NCI-H2227 (cell line): ENCODE measurements around the gene CALHM5.

Source experiments
- DNase-seq: peaks from one replicate; lab custom pipeline; 2025; ENCODE audit not compliant: unreplicated experiment; lab: John Stamatoyannopoulos, UW

The CALHM5 gene

DNA sequence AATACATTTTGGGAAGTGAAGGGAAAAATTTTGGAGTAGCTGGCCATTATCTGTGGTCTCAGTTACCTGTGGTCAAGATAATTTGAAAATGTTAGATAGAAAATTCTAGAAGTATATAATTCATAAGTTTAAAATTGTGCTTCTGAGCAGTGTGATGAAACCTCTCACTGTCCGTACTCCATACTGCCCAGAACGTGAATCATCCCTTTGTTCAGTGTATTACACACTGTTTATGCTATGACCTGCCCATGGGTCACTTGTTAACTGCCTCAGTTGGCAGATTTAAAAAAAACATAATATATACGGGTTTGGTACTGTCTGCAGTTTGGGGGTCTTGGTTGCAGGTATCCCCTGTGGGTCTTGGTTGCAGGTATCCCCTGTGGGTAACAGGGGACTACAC is 4.1 kb upstream of the CALHM5 start:
- DNase-seq = no peak

DNA sequence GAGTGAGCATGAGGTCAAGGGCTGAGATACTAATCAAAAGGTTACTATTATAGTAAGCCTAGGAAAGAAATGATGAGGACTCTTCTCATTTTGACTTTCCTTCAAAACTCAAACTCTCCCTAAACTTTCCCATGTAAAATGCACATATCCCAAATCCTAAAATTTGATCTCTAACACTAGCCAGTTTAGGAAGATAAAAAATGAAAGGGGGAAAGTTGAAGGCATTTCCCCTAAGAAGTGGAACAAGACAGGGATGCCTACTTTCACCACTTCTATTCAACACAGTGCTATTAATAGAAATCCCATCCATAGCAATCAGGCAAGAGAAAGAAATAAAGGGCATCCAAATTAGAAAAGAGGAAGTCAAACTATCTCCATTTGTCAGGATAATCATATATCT is 2.9 kb upstream of the CALHM5 start:
- DNase-seq = no peak

DNA sequence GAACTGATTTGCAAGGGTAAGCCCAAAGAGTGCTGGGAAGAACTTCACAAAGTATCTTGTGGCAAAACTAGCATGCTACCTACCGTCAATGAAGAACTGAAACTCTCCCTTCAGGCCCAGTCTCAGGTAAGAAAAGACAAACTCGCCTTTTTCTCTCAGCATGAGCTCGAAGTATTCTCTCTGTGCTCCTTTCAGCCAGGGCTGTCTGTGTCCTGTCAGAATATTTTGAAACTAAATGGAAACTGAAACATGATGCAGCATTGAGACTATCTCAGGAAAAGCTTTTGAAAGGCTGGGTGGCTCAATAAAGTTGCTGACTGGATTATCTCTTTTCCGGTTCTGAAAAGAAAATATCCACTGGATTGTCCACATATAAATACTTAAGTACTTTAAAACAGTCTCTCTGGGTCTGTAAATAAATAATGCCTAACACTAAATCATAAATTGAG is 696 bp downstream of the CALHM5 start:
- DNase-seq = no peak

DNA sequence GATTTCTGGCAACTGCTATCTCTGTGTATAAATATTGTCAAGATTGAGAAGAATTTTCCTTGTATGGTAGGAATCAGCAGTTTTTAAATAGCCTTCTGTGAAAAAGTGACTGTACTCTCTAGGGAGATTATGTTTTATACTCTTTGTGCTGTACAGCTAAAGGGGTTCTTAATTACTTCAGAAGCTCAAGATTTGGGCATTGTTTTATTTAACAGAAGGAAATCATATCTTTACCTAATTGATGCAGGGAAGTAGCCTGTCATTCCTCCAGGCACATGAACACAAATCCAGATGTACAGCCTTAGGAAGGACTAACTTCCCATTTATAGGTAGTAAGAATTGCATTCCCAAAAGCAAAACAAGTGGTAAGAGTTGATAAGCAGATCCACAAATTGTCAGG is 1.3 kb downstream of the CALHM5 start:
- DNase-seq = no peak

DNA sequence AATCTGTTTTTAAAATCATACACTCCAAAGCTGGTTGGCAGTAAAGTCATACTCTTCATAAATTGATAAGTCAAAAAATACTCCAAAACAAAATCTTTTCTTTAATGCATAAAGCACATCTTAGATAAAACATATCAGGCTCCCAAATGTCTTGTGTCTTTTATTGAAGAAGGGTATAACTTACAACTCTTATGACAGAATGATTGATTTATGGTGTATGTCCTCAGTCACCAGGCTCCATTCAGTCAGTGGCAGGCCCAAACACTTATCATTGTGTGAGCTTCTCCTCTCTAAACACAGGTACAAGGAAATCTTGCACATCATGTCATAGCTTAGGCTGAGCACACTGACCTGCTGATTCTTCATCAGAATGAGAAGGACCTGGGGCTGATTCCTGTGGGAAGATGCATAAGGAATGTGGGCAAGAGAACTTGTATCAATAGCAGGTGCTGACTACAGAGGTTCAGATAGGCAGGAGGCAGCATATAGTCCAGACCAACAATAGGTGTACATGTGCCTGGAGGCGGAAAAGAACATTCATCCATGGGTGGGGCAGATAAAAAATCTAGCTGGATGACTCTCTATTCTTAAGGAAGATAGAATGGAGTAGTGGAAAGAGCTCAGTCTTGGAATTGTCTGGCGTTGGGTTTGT is 1.9 kb downstream of the CALHM5 start:
- DNase-seq = no peak

DNA sequence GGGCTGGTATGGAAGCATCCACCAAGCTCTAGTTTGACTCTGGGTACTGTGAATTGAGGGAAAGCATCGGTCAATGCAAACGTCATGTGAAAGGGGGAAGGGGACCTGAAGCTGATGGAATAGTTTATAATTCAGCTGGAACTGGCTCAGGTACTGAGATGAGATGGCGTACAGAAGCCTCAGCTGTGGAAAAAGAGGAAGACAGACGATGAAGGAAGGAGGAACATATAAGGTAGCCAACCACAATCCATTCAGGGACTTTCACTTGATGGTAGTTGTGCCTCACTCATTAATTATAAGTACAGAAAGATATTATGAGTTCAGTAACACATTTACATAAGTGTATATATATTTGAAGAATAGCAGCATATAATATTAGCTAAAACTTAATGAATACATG is 2.7 kb downstream of the CALHM5 start:
- no peak for DNase-seq

DNA sequence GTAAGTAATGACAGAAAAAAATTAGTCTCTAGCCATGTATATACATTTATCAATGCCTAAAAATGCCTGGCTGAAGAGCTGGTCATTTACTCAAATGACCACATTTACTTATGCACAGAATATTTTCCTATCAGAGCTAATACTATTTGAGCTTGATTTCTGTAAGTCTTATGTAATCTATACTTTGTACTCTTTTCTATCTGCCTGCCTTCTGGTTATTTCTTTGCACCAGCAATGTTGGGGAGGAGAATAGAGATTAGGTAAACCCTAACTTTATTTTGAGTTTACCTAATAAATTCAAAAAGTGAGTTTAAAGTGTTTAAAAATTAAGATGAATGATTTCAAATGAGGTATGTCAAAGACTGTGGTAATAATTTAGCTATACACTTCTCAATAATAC is 3.7 kb downstream of the CALHM5 start:
- no peak for DNase-seq

DNA sequence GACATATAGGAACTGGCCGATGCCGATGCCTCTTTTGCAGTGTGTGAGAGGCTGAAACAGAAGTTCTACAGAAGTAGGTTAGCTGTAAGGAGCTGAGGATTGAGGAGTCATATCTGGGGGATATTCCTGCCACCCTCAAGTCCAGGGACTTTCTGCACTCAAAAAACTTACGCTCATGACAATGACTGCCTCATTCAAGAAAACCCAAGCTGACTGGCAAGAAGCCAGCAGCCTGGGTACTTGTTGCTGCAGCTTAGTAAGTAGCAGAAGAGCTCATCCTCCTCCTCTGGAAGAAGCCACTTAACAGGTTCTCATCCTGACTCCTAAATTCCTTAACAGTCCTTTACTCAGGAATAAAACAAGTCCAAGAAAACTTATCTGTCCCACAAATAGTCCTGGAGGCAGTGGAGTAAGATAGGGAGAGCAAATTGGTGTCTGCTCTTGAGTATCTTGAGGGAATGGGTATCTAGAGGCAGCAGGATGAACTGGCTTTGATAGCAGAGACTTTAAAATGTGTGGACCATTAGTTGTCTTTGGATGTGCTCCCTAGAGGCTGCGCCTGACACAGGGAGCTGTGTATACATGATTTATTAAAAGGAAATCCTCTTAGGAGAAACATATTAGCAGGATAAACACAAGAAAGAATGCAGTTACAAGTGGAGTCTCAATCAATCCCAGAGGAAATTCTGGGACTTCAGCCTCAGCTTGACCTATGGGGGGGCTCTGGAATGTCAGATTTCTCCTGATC is 7.4 kb downstream of the CALHM5 start:
- DNase-seq = no peak

DNA sequence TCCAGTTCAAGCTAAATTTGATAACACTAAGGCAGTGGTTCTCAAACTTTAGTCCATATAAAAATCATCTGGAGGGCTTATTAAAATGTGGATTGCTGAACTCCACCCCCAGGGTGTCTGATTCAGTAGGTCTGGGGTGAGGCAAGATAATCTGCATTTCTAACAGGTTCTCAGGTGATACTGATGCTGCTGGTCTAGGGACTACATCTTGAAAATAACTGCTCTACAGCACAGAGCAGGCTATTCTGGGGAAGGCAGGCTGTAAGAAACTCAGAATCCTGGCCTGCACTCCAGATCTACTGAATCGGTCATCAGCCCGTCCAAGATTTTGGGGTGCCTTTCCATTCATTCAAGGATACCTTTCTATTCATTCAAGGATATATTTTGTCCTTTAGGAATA is 11.5 kb downstream of the CALHM5 start:
- no peak for DNase-seq

DNA sequence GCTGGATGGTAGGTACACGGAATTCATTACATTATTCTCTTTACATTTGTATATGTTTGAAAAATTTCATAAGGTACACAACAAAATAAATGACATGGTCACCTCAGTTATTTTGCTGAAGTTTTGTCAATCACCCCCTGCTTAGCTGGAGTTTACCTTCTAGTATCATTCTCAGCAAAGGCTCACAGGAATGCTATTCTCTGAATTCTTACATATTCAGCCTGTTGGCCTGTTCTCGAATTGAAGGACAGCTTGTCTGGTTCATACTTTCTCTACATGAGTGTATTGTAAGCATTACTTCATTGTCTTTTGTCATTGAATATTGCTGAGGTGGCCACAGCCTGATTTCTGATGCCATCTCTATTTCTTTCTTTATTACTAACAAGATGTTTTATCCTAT is 12.8 kb downstream of the CALHM5 start:
- DNase-seq = no peak

DNA sequence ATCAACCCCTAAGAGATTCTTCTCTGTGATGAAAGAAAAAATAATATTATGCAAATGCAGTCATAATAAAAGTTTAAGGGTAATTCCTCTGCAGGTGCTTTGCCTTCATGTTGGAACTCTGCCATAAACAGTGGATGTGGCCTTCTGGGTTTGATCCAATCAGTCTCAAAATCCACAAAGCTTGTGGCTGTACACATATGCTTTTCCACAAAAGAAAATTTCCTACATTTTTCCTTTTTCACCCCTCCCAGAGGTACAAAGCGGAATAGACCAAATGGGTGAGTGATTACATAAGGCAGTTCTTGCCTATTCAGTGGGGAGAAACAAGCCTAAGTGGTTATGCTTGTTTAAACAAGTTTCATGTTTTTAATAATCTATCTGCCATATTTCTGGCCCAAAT is 16.7 kb downstream of the CALHM5 start:
- DNase-seq = no peak

DNA sequence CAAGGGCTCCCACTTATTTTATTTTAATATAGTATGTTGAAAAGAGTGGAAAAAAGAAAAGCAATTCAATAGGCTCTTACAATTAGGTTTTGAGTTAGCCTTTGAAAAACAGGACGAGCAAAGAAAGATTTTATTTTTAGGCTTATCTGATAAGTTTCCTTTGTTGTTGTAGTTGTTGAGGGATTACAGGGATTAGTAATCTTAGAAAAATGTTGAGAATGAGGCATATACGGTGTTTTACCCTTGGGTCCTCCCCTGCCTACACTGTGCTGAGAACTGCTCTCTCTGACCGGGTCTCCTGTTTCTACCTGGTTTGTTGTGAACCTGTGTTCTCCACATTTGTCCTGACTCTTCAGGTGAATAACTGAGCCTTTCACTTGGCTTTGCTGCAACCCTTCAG is 17.3 kb downstream of the CALHM5 start:
- DNase-seq = no peak

DNA sequence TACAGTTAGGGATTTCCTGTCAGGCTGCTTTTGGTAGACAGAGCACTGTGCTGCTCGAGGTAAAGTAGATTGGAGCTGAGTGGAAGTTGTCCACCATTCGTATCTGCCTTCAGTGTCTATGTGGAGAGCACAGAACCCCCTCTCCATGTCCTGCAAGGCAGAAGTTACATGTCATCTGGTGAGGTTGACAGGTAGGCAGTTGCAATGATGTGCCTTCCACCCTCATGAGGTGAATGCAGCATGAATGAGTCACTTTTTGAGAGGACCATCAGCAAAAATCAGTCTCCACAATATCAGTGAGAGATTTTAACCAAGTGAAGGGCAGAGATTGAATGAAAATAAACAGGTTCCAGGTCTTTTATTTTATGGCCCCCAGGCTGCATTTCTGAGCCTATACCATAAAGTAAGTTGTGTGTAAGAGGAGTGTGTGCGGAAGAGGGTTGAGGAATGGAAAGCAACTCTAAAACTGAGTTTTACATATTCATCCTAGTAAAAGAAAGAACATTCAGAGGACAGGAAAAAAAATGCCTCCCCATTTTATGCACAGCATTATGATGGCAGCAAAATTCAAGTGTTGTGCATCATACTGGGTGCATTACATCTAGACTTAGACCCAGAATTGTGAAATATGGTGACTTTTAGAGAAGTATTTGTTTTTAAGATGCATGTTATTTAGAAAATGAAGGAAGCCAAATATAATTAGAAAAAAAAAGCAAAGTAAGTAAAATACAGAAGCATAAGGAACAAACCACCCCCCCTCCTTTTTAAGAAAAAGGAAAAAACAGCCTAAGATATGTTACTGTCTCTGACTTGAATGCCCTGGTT is 18.2 kb downstream of the CALHM5 start:
- no peak for DNase-seq

DNA sequence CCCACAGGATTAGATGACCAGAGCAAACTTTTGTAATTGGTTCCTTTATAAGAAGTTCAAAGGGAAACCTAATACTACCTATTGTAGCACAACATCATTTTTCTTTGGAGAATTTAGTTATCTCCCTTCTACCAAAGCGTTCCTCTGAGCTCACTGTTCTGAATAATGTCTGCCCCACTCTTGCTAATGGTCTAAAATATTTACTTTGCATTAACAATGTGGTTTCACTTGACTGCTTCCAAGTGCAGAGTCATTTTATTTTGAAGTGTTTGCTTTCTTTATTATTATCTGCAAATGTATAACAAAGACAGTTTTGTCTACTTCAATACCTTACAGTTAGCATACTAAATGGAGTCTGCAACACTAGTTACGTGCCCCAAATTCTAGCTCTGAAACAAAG is 19.0 kb downstream of the CALHM5 start:
- no peak for DNase-seq

DNA sequence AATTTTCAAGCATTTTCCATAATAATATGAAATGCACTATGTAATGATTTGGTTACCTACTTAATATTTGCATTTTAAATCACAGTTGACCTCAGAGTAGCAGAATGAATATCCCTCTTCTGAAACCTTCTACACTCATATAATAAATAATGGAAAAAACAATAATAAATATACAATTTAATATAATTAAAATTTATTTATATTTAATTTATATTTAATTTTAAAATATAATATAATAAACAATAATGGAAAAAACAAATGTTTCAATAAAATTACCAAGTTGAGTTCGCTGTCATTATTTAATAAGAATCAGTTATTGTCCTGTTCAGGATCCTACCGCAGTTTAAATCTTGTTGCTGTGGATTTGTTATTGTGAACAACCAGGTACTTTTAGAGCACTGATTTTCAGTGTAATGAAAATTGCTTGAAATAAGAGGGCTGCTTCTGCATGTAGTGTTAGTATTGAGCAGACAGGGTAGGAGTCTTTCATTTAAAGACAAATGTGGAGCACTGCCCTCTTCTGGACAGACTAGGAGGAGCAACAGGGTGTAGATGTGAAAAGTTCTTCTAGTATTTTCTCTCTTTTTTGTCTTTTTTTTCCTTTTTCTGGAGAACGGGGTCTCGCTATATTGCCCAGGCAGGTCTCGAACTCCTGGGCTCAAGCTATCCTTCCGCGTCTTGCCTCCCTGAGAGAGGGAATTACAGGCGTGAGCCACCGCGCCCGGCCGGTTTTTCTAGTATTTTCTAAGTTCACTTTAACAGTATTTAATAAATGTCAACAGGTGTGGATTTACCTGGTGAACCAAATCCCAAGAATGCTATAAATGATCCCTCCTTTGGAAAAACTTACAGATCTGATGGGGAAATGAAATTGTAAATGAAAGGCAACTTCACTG is 20.5 kb downstream of the CALHM5 start:
- peak; percentile 13 for DNase-seq

DNA sequence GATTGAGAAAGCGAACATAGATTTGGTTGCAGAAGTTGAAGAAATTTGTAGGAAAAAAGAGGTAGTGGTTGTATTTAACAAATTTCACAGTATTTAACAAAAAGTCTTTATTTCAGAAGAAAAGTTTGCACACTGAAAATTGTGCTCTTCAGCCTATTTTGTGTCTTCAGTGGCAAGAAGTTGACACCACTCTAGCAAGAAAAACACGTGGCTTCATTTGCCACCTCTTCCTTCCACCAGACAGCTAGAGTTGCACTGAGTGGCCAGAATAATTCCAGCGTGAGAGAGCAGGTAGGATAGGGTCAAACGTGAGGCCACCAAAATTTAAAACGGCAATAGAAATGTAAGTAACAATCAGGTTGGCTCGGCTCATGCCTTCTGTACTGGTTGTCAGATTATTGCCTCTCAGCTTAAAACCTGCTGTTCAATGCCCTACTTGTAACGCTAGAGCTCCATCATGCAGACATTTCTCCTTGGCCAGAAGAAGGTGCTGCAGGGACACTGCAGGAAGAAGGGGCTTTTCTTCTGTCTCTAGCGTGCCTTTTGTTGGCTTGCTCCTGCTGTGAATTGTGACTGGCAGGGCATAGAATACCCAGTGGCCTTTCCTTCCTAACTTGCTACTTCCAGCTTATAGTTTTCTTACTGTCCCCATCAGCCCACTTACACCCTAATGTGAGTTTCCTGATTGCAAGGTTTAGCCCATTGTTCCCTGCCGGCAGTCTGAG is 22.0 kb downstream of the CALHM5 start:
- peak; percentile 18 for DNase-seq

DNA sequence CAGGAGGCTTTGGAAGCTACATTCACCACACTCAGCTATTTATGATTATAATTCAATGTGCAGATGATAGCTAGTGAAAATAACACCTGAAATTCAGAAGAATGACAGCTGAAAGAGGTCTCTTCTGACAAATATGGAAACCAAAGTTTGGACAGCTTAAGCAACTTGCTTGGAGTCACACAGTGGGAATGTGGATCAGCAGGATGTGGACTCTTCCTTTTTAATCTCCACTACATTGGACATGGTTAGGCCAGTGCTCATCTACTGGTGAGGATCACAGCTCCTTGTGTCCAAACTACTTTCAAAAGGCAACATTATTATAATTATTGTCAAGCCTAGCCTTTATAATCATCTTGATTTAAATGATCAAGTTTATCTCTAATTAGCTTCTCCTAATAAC is 23.7 kb downstream of the CALHM5 start:
- no peak for DNase-seq

DNA sequence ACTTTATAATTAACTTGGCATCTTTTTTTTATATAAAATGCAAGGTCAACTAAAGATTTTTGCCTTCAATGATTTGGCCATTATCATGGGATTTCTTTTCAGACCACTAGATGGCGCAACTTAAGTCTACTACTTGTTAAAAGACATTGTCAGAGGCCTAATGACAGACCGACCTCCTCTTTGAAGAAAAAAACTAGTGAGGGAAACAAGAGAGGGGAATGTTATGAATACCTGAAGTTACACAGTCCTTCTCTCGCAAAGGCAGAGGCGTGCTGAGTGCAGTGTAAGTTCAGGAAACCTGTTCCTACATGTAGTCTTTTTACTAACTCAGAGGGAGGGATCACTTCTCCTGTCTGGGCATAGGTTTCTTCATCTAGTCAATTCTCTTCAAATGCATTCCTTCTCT is 24.8 kb downstream of the CALHM5 start:
- peak; percentile 55 for DNase-seq

DNA sequence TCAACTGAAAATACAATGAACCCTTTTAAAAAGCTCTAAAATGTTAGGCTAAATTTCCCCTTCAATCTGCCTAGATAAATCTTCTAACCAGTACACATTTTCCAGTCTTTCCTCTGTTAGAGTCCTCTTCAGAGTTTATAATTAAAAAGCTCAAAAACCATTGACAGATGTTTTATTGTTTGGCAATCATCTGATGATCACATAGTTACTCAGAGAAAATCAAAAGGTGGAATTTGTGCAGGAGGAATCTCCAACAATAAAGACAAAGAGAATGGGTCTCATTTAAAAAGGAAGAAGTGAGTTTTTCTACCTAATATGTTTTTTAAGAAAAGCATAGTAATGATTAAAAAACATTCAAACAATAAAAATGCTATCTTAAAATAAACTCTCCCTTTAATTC is 31.0 kb downstream of the CALHM5 start:
- DNase-seq = no peak

DNA sequence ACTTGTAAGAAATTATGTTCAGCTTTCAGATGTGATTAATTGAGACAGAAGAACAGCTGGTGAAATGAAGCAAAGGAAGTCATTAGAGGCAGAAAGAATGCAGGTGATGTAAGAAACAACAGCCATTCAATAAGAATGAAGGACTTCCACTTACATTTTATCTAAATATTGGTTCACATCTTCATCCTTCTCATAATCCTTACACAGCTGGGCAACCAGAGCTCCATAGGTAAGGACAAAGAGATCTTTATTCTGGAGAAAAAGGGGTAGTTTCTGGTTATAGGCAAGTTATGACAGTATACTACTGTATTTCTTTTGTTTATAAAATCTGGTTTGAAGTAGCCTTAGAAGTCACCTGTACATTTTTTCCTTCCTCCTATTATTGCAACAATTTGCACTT is 31.7 kb downstream of the CALHM5 start:
- no peak for DNase-seq
